GM18520 (cell line): Measurements from ENCODE around the gene GRIK4.

Experiments
- ATAC-seq: cut with Tn5 transposase; IDR thresholded peaks from one replicate; pipeline ENCODE4 v1.9.1; 2021; ENCODE audit not compliant: unreplicated experiment

GRIK4 gene

GRCh38 chr11:120903686-120904085 is 392.1 kb downstream of the GRIK4 start:
- ATAC-seq, result no peak

DNA sequence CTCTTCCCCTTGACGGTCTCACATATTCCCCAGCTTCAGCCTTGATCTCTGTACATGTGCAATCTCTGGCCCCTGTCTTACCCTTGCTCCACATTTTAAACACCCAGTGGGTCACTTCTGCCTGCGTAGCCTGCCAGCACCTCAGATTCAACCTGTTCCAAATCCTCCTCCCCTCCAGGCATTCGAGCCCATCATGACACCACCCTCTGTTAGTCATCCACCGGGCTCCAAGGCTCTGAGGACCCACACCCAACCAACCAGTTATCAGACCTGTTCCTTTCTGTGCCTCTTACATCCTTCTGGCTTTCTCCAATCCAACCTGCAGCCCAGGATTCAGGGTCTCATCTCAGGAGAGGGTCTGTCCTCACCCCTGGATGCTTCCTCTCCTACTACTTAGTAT is 392.6 kb downstream of the GRIK4 start:
- no peak for ATAC-seq

DNA sequence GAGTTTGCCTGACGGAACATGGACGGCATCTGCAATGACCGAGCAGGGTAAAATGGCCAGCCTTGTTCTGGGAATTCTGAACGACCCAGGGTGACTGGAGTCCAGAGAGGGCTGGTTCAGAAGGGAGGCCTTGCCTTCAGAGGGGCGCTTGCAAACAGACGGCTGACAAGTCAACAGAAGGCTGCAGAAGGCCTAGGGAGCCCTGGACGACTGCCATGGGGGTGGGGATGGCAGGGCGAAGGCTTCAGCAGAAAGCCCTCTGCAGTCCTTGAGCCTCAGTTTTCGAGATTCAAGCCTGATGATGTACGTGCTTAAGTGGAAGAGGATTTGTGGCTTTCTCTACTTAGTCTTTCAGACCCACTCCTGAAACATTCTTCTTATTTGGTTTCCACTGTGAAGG is 395.2 kb downstream of the GRIK4 start:
- no peak for ATAC-seq

GRCh38 chr11:120907971-120908370 is 396.4 kb downstream of the GRIK4 start:
- ATAC-seq, result no peak

DNA sequence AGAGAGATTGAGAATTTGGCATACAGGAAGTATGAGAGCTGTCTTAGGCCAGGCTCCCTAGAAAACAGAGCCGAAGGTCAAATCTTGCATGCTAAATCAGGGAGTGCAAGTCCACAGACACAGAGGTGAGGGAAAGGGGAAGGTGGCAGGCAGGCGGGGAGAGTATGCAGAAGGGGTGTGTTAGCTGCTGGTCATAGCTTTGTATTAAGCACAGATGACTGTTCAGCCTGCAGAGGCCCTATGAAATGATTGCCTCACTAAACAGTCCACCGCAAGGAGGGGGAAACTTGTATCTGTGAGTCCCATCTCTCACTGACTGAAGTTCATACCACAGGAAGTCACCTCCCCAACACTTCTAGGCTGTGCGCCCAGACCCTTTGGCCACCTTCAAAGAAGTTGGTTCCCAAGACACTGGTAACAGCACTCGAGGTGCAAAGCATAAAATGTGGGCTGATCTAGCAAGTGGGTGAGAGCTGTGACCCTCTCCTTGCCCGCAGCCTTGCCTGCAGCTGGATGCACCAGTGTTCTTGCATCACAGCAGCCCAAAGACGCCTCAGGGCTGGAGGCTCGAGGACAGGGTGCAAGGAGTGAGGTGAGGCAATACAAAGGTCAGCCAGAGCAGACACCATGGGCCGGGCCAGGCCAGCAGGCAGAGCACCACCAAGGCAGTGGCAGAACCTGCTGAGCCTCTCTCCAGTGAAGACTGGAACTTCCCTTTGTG is 397.1 kb downstream of the GRIK4 start:
- no peak for ATAC-seq

DNA sequence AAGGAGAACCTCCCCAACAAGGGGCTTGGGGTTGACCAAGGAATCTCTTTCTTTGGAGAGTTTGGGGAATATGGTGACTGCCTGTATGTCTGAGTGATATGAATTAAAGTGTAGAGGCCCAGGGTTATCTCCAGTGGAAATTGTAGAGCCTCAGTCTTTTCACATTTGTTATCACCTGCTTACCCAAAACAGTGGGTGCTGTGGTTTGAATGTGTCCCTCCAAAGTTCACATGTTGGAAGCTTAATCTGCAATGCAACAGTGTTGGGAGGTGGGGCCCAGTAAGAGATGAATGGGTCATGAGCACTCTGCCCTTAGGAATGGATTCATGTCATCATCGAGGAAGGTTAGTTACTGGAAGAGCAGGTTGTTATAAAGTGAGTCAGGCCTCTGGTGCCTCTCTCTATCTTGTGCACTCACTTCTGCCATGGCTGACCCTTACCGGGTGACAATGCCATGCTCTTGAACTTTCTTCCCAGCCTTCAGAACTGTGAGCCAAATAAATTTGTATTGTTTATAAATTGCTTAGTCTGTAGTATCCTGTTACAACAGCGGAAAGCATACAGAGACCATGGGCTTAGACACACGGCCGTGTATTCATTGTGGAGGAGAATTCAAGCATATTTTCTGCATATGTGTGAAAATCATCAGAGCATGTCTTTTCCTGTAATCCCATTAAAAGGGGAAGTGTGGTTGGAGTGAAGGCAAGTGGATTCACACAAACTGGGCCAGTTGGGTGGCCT is 398.3 kb downstream of the GRIK4 start:
- no peak for ATAC-seq

DNA sequence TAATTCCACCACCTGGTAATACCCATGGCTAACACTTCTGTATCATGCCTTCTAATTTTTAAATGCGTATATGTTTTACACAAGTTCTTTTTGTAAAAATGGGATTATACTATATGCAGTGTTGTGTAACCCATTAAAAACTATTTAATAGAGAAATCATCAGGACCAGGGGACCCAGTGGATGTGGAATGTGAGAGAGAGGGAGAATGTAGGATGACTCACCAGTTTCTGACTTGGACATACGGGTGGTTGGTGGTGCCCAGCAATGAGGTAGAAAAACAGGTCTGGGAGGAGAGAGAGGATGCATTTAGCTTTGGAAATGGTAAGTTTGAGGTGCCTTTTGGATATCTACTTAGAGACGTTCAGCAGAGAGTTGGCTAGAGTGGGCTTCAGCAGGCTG is 400.4 kb downstream of the GRIK4 start:
- ATAC-seq, result no peak

DNA sequence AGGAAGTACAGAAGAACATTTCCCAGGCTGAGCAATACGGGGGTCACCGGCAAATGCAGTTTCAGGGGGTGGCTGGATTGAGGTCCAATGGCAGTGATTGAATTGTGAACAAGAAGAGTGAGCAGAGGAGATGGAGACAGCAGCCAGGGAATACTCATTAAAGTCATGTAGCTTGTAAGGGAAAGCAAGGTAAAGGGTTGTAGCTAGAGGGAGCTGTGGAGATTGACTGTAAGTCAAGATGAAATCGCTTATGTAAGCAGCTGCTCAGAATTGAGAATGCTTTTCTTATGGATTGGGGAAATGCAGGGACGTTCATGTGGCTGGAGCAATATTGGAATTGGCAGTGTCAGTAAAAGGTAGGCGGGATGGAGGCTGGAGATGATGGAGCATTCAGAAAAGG is 401.0 kb downstream of the GRIK4 start:
- ATAC-seq, result no peak

GRCh38 chr11:120912915-120913314 is 401.4 kb downstream of the GRIK4 start:
- no peak for ATAC-seq

- no peak for ATAC-seq
These were observed 402.5 kb downstream of the GRIK4 start for GRCh38 chr11:120914021-120914420.

- no peak for ATAC-seq
These were observed 403.1 kb downstream of the GRIK4 start for GRCh38 chr11:120914601-120915000.

- ATAC-seq, result no peak
These were observed 406.2 kb downstream of the GRIK4 start for GRCh38 chr11:120917559-120918239.

DNA sequence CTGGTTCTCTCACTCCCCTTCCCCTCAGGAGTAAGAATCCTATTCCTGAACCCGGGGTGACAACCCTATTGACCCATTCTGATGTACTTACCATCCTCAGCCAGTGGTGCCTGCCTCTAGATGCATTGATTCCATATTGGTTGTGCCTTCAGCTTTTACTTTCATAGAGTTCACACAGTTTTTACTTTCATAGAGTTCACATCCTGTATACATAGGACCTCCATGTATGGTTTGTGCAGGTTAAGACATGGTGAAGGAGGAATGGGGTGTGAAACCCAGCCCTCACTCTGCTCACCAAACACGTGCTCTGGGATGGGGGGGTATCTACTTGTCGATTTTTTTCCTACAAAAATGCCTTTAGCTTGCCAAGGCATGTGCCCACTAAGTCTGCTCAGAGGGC is 406.7 kb downstream of the GRIK4 start:
- ATAC-seq, result no peak

GRCh38 chr11:120919045-120919444 is 407.5 kb downstream of the GRIK4 start:
- ATAC-seq, result no peak

GRCh38 chr11:120919566-120919965 is 408.0 kb downstream of the GRIK4 start:
- no peak for ATAC-seq

- ATAC-seq, result no peak
These were observed 412.4 kb downstream of the GRIK4 start for GRCh38 chr11:120923866-120924508.

- peak; percentile 98 for ATAC-seq
These were observed 414.4 kb downstream of the GRIK4 start for GRCh38 chr11:120925944-120926343.

DNA sequence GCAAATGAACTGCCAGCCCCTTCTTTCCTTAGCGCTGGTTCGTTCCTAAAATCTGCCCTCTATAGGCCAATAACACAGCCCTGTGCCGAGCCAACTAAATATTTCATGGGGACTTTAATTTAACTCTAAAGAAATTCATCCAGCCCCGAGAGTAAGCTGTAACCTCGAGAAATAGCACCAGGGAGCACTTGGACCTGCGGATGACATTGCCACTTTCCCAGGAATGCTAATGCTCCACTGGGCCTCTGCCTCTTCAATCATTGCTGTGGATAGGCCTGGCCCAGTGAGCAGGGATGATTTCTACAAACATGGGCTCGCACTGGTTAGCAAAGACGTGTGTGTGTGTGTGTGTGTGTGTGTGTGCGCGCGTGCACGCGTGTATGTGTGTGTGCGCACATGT is 417.1 kb downstream of the GRIK4 start:
- ATAC-seq, result no peak

GRCh38 chr11:120929090-120929489 is 417.5 kb downstream of the GRIK4 start:
- no peak for ATAC-seq

- ATAC-seq, result no peak
These were observed 418.2 kb downstream of the GRIK4 start for GRCh38 chr11:120929664-120930154.

DNA sequence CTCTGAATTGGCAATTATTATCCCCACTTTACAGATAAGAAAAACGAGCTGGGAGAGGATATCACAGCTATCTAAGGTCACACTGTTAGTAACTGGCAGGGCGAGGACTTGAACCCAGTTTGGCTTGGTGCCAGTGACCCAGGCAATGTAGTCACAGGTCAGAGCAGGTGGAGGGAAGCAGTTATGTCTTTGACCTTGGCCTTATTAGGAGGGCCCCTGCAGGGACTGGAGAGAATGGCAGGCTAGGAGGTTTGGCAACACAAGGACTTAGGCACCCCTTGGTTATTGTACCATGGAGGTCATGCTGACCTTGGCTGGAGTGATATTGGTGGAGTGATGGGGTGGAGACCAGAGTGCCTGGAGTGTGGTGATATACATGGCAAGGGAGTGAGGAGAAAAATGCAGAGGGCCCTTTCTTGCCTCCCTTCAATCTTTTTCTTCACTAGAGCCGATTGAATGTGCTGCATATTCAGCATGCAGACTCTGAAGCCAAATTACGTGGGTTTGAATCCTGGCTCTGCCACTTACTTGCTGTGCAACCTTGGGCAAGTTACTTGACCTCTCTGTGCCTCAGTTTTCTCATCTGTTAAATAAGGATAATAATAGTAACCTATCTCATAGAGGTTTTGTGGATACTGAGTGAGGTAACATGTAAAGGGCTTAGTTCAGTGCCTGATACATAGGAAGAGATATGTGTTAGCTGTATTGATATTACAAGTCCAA is 419.7 kb downstream of the GRIK4 start:
- ATAC-seq, result no peak
